Measurements from ENCODE around the gene MRPL14. TPM values are rescaled to one million over a fixed set of nuclear protein-coding genes. Genes with fewer than 3 reads are reported as not detected.

The MRPL14 gene
- total RNA-seq, 1 experiment from 2014 or later = 362 TPM

DNA sequence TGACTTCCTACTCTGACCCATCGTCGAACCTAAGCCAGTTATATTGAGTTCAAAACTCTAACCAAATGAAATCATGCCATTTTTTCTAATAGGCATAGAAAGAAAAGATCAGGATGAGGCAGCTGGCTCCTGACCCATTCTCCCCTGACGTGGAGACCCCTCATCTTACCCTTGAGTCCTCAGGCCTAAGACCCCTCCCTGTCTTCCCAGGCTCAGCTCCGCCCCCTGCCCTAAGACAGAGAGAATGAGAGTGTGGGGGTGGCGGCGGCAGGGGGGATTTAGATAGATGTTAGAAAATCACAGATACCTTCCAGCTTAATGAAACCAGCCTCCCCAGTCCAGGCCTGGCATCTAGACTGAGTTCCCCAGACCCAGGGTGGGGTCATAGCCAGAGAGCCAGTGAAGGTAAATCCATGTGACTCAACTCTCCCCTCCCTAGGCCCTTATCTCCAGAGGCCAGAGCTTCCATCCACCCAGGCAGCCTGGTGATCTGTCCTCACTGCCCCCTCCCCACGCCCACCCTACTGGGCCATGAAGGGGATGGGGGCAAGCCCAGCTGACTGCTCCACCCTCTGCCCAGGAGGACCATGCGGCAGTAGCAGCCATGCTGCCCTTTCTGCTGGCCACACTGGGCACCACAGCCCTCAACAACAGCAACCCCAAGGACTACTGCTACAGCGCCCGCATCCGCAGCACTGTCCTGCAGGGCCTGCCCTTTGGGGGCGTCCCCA is 6.9 kb upstream of the MRPL14 start:
- H3K4me3 ChIP-seq = no peak overlapping the region
- no peaks in the 10 kb centered on the region for H3K27me3 ChIP-seq
- H3K9me3 ChIP-seq = no peaks in the 10 kb centered on the region
- DNase-seq = no peak
- H3K36me3 ChIP-seq = peaks cover 57% of the 10 kb centered on the region

DNA sequence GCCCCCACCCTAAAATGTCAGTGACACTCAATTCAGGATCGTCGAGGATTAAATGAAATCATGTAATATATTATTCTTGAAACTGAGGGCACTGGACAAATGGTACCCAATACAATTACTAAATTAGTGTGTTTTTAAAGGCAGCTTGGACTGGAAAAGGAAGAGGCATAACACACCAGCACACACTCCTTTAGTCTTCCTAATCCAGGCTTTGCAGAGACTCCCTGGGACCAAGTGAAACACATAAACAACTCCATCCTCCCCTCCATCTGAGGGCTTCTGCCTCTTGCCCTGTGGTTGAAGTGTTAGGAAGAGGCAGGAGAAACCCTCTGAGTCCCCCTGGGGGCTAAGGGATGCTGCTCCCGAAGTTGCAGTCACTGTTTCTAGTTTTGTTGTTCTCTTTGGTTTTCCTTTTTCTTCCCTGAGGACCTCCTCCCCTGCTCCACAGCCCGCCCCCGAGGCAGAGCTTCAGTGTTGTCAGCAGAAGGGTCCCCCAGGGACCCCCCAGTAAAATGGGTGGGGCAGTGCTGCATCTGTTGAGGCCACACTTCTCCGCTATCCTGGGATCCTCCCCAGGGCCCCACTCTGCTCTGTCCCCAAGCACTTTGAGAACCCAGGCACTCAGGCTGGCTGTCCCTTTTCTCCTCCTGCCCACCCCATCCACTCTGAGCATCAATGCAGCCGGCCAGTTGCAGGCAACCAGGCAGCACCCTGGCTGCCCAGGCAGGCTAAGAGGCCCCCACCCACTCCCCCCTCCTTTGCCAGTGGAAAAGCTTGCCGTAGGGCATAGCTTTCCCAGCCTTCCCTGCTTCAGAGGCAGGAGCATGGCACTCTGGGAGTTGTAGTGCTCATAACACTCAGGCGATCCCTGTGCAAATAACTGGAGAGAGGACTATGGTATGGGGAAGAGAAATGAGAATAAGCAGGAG is 6.0 kb upstream of the MRPL14 start:
- H3K36me3 ChIP-seq = peaks cover 51% of the 10 kb centered on the region
- no peak overlapping the region for H3K4me3 ChIP-seq
- H3K9me3 ChIP-seq = no peaks in the 10 kb centered on the region
- no peaks in the 10 kb centered on the region for H3K27me3 ChIP-seq
- DNase-seq = peak; percentile 77

DNA sequence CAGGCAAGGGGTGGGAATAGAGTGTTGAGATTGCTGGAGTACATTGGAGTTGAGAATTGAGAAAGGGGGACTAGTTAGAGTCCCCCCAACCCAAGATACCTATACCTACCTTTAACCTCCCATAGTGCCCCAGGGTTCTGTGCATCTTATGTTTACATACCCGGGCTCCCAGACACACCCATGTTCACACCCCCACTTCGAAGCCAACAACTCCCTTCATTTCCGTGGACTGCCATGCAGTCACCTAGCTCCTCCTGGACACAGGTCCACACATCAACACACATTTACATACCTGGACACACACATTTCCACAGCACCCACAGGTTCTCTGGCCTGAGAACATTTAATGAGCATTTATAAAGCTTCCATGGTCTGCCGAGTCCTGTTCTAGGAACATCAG is 5.2 kb upstream of the MRPL14 start:
- Histone ChIP-seq H3K4me3 (no peak overlapping the region), H3K36me3 (peaks cover 49% of the 10 kb centered on the region), H3K27me3 (no peaks in the 10 kb centered on the region), H3K9me3 (no peaks in the 10 kb centered on the region)
- no peak for DNase-seq

DNA sequence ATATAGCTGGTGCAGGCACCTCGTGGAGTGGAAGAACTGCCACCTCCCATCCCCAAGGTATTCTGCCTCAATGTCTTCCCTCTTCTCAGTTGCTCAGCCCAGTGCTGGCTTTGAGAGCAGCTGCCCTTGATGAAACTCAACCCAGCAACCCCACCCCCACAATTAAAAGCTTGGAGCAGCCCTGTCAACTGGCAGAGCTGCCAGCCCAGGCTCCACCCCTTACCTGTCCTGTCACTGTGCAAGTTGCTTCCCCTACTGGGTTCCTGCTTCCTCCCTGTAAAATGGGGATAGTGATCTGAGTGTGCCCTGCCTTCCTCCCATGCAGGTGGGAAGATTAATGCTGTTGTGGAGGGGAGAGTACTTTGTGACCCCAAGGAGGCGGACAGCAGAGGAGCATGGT is 4.6 kb upstream of the MRPL14 start:
- no peak for DNase-seq
- H3K4me3 ChIP-seq = no peak overlapping the region
- no peaks in the 10 kb centered on the region for H3K27me3 ChIP-seq
- H3K36me3 ChIP-seq = peaks cover 43% of the 10 kb centered on the region
- H3K9me3 ChIP-seq = no peaks in the 10 kb centered on the region

DNA sequence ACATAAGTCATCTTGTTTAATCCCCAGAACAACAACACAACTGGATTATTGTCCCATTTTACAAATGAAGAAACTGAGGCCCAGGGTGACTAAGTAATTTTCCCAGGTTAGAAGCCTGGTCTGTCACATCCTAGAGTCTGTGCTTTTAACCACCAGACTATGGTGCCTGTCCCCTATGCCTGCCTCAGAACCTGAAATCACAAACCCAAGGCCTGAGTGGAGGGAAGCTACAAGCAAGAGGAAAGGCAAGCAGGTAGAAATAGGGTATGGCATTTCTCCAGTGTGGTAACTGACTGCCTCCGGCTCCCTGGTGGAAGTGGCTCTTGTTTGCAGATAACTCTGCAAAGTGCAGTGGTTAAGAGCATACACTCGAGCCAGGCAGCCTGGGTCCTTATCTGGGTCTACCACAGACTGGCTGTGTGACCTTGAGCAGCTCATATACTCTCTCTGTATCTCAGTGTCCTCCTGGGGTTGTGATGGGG is 2.6 kb upstream of the MRPL14 start:
- no peak for DNase-seq
- Histone ChIP-seq H3K36me3 (peaks cover 39% of the 10 kb centered on the region), H3K27me3 (no peaks in the 10 kb centered on the region), H3K4me3 (0 out of 2 replicates have a peak overlapping the region, but pooled peaks have one; percentile 0), H3K9me3 (no peaks in the 10 kb centered on the region)

DNA sequence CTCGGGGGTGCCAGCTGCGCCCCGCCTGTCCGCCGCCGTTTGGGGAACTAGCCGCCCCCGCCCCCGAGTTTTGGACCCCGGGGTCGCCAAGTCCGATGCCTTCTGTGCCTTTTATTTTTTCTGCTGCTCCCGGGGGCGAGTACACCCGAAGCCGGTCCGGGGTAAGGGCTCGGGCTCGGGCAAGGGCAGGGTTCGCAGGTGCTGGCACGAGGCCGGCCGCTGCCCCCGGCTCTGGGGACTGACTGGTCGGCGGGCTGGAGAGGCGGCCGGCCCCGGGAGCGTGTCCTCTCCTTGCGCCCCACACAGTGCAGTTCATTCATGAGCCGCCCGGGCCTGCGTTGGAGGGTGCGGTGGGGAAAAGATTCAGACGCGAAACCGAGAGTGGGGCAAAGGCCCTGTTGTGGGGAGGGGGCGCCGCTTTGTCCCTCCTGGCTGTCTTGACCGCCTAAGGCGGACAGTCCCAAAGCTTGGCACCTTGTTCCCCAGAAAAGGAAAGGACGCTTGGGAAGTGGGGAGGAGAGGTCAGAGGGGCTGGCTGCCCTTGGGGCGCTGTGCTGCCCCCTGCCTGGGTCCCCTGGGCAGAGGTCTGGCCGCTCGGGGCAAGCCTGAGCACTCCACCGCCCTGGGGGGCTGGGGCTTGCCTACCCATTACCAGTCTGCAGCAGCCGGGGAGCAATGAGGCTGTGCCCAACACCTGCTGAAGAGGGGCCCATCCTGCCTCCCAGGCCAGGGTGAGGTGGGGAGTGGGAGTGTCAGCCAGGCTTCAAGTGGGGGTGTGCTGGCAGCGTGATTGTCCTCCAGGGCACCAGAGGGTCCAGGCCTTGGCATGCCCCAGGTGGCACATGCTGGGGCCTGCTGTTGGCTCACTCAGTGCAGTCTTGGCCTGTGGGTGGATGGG is 1.0 kb upstream of the MRPL14 start:
- Histone ChIP-seq H3K4me3 (peak overlapping the region; percentile 95), H3K9me3 (no peaks in the 10 kb centered on the region), H3K27me3 (no peaks in the 10 kb centered on the region), H3K36me3 (peaks cover 44% of the 10 kb centered on the region)
- DNase-seq = peak; percentile 76

DNA sequence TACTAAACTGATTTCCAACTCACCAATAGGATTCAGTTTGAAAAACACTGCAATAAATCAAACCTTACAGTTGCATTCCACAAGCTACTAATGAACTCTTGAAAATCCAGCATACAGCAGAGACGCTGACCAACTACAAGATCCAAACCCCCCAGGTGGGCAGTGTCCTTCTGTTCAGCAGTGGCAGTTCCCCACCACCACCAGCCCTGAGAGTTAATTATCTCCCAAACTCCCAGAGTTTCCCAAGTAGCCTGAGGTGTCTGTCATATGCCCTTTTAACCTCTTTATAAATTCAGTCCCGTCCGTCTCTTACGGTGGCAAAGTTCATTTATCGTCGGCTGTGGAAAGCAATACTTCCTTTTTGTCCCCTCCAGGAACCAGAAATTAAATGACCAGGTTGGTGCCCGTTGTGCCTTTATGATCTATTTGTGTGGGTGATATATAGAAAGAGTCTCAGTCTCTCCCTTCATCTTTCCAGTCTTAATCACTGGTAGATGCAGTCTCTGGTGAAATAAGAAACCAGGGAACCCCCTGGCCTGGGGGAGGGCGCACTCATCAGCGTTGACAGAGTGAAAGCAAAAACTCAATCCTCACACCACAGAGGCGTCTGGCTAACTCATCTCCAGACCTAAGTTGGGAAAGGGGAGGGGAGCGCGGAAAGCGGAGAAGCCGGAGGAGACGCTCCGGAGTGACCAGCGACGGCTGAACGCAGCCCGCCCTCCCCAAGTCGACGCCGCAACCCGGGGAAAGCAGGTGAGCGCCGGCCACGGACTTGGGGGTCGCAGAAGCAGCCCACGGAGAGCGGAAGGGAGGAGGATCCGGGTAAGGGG is 717 bp downstream of the MRPL14 start:
- Histone ChIP-seq H3K4me3 (peak overlapping the region; percentile 95), H3K9me3 (no peaks in the 10 kb centered on the region), H3K27me3 (no peaks in the 10 kb centered on the region), H3K36me3 (peaks cover 54% of the 10 kb centered on the region)
- peak; percentile 91 for DNase-seq

DNA sequence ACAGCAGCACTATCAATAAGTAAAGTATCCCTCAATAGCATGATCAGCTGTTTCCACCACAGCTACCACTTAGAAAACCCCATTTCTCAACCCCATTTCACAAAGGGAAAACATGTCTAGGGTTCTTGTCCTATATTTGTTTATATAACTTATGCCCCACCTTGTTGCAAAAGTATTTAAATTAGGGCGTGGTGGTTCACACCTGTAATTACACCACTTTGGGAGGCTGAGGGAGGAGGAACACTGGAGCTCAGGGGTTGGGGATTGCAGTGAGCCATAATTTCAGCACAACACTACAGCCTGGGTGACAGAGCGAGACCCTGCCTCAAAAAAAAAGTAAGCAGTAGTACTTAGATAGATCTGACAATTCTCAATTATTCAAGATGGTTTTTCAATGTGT is 3.7 kb downstream of the MRPL14 start:
- no peaks in the 10 kb centered on the region for H3K27me3 ChIP-seq
- peaks cover 69% of the 10 kb centered on the region for H3K36me3 ChIP-seq
- no peak for DNase-seq
- H3K9me3 ChIP-seq = no peaks in the 10 kb centered on the region
- no peak overlapping the region for H3K4me3 ChIP-seq

DNA sequence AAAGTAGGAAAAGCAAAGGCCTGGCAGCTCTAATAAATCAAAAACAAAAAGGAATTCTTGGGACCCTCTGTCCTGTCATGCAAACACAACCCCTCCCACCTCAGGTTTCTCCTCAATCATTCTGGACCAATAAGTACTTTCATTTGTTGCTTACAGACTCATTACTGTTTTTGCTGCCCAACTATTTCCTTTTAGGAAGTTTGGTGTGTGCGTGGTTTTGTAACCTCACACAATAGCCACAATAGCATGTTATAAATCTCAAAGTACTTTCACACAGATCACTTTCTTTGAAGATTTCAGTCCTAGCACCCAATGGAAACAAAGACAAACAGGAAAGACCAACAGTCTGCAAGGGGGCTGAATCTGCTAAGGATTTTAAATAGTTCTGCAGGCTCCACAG is 4.5 kb downstream of the MRPL14 start:
- Histone ChIP-seq H3K4me3 (no peak overlapping the region), H3K27me3 (no peaks in the 10 kb centered on the region), H3K36me3 (peaks cover 76% of the 10 kb centered on the region), H3K9me3 (no peaks in the 10 kb centered on the region)
- DNase-seq = no peak

DNA sequence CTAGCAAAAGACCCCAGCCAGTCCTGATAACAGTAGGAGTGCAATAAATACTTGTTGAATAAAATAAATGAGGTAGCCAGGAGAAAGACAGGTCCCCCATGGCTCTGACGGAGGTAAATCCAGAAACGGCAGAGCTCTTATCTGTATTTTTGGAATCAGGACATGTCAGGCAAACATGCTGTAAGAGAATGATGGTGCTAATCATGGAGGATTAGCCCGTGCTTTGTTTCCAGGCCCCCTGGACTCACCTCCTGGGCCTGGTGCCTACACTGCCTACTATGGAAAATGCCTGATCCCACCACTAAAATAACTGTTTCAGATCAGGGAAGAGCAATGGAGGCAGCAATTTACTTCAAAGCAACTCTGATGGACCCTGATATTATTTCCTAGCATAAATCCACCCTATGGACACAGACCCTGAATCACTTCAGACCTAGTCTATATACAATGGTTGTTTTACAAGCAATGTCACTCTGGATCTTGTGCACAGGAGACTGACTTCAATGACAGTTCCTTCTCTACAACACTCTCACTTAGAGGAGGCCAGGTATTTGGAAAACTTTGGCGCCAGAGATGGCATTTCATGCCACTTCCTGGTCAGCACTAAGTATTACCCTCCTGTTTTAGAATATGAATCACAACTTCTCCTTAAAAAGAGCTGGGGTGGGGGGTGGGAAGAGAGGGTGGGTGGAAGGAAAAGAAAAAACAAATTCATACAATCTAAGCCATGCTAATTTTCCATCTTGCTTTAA is 6.4 kb downstream of the MRPL14 start:
- Histone ChIP-seq H3K36me3 (peaks cover 80% of the 10 kb centered on the region), H3K27me3 (no peaks in the 10 kb centered on the region), H3K4me3 (no peak overlapping the region), H3K9me3 (no peaks in the 10 kb centered on the region)
- DNase-seq = peak; percentile 59

DNA sequence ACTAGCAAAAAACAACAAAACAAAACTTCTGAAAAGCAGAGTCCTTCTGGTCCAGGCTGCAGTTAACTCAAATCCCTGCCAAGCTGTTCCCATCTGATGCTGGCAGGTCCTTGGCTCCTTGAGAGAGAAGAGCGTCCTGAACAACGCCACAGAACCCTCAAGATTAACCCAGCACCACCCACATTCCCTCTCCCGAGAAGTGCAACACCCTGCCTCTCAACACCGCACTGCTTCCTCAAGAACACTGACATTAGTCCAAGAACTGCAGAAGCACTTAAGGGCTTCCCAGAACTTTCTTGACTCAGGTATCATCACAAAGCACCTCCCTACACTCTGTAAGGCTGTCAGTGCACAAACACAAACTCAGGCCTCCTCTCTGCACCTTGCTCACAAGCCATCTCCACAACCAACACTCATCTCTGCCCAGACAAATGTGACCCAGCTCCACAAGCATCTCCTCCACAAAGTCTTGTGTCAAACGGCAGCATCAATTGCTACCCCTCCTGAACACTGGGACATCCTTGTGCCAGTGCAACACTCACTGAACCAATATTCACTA is 7.5 kb downstream of the MRPL14 start:
- Histone ChIP-seq H3K27me3 (no peaks in the 10 kb centered on the region), H3K36me3 (peaks cover 82% of the 10 kb centered on the region), H3K9me3 (no peaks in the 10 kb centered on the region), H3K4me3 (no peak overlapping the region)
- no peak for DNase-seq

DNA sequence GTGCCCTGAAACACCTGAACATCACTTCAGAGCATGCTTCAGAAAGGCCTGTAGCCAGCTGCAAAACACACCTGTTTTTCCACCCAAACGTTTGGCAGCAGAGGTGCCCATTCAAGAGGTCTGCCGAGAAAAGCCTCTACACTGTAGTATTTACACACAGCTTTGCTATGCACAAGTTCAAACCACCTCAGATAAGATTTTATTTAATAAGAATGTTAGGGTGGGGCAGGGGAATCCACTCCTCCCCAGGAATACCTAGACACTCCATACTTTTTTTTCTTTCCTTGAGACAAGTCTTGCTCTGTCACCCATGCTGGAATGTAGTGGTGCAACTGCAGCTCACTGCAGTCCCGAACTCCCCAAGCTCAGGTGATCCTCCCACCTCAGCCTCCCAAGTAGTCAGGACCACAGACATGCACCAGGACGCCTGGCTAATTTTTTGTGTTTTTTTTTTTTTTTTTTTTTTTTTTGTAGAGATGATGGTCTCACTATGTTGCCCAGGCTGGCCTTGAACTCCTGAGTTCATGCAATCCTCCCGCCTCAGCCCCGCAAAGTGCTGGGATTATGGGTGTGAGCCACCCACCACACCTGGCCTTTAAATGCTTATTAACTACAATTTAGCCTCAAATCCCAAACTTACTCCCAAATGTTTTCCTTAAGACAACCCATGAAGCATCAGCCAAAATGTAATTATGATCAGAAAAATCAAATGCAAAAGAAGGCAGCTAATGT is 9.7 kb downstream of the MRPL14 start:
- peaks cover 84% of the 10 kb centered on the region for H3K36me3 ChIP-seq
- no peaks in the 10 kb centered on the region for H3K9me3 ChIP-seq
- H3K27me3 ChIP-seq = no peaks in the 10 kb centered on the region
- DNase-seq = no peak
- H3K4me3 ChIP-seq = no peak overlapping the region

DNA sequence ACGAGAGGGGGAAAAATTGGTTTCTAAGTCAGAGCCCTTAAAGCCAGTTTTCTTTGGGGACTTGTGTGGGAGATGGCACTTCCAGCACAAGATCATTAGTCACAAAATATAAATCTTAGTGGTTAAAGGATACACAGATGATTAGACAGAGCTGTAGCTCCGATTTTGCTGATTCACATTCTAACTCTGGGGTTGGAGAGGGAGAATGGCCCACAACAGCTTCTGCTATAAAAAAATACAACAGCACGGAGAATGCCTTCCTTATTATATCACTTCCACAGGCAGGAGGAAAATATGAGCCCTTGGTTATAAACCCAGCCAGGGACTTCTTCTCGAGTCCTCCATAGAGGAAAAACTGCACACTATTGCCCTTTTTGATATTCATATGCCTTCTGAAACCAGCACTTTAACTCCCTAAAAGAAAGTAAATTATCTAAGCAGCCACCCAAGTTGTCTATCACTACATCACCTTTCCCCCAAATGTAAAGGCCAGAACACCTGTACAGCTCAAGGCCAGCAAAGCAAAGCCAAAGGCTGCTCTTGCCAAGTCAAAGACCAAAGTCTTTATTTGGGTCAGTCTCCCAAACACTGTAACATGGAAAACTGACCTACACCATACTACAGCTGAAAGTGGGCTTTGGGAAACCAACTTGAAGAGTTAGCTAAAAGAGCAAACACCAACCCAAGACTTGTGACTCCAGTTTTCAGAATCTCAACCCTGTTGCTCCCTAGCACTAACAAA is 10.4 kb downstream of the MRPL14 start:
- no peaks in the 10 kb centered on the region for H3K9me3 ChIP-seq
- no peak overlapping the region for H3K4me3 ChIP-seq

DNA sequence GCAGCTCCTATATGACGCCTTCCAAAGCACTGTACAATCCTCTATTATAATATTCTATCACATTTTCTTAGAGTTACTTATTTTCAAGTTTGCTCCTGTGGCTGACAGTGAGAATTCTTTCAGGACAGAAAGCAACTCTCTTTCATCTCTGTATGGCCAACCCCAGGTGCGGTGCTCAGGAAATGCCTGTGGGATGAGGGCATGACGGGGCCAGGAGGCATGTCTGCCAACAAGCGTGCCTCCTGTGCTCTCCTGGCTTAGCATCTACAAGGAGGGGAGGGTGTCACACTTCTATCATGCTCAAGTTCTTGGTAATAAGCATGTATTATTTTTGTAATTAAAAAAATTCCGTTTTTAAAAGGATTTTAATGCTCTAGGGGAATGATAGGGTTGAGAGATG is 11.4 kb downstream of the MRPL14 start:
- Histone ChIP-seq H3K27me3 (no peaks in the 10 kb centered on the region), H3K36me3 (peaks cover 94% of the 10 kb centered on the region), H3K4me3 (no peak overlapping the region), H3K9me3 (no peaks in the 10 kb centered on the region)
- DNase-seq = peak; percentile 62

More for the DNA sequence above, 10.4 kb downstream of the MRPL14 start:
- H3K36me3 ChIP-seq = peaks cover 86% of the 10 kb centered on the region
- H3K27me3 ChIP-seq = no peaks in the 10 kb centered on the region
- DNase-seq = peak; percentile 82
